Activated CD4-positive, alpha-beta memory T cell treated with anti-CD3 and anti-CD28 coated beads for 36 hours (primary cell): ENCODE results near the gene DNAH2. TPM values are rescaled to one million over a fixed set of nuclear protein-coding genes. Genes with fewer than 3 reads are reported as not detected.

Experiments used
- CTCF ChIA-PET: fragments of 350-600 bp; sonication (Branson Sonifier 250); formaldehyde crosslinking; loops from one replicate; lab custom pipeline; 2021; ENCODE audit warnings: antibody characterized with exemption, inconsistent platforms; lab: Charles Lee
- POLR2A ChIA-PET: fragments of 350-600 bp; sonication (Branson Sonifier 250); formaldehyde crosslinking; loops from one replicate; lab custom pipeline; 2021; ENCODE audit warnings: antibody characterized with exemption; lab: Charles Lee
- DNase-seq: peaks from one replicate; pipeline ENCODE4 v3.0.0-alpha.2; 2020
- H3K27ac Mint-ChIP-seq: one replicate; pipeline ENCODE4 v1.8.0; 2021; ENCODE audit warnings: mixed read lengths
- H3K27me3 Mint-ChIP-seq: one replicate; pipeline ENCODE4 v1.8.0; 2021; ENCODE audit warnings: mixed read lengths
- H3K36me3 Mint-ChIP-seq: one replicate; pipeline ENCODE4 v1.8.0; 2021; ENCODE audit warnings: mixed read lengths
- H3K4me1 Mint-ChIP-seq: one replicate; pipeline ENCODE4 v1.8.0; 2021; ENCODE audit warnings: low read depth, mixed read lengths
- H3K4me3 Mint-ChIP-seq: one replicate; pipeline ENCODE4 v1.8.0; 2021; ENCODE audit warnings: mild to moderate bottlenecking, mixed read lengths
- H3K9me3 Mint-ChIP-seq: one replicate; pipeline ENCODE4 v1.8.0; 2021; ENCODE audit warnings: mixed read lengths
- intact Hi-C: fragments of 100-400 bp; cut with micrococcal nuclease; formaldehyde crosslinking; loops from one replicate; pipeline ENCODE4 v1.15.1; 2023
- total RNA-seq, 2 experiments: library from RNA; stranded (reverse); gene quantifications; one replicate each; pipeline ENCODE4 v1.2.3, GENCODE V29; 2021

DNAH2 gene
- total RNA-seq, 2 experiments from 2014 or later: not detected

DNA sequence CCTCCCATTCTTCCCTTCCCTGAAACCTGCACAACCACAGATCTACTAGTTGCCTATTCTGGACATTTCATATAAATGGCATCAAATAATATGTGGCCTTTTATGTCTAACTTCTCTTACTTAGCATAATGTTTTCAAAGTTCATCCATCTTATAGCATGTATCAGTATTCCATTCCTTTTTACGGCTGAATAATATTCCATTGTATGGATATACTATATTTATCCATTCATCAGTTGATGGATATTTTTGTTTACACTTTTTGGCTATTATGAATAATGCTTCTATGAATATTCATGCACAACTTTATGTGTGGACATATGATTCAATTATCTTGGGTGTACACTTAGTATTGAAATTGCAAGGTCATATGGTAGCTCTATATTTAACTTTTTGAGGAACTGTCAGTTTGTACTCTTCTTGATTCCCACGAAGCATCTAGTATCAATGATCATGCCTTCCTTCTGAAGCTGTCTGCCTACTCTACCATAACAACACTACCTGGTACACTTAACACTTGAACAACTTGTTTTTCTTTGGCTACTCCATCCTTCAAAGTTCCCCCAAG lies 158.3 kb downstream of the DNAH2 start:
- H3K4me1 Mint-ChIP-seq: no peaks in the 10 kb centered on the region
- H3K27ac Mint-ChIP-seq: no peak overlapping the region
- H3K27me3 Mint-ChIP-seq: no peaks in the 10 kb centered on the region
- ChIA-PET POLR2A (interaction anchor here (0.5 kb wide), 1 partner anchor 25 kb away, joined by 3 read pairs; no protein-coding TSS in a partner anchor), CTCF (interaction anchor here (1.0 to 1.1 kb wide), 2 partner anchors 19 to 113 kb away, joined by 3 read pairs; partner anchors contain the start of gene NAA38)
- no peak overlapping the region for H3K4me3 Mint-ChIP-seq
- H3K36me3 Mint-ChIP-seq: peaks cover 9% of the 10 kb centered on the region
- no peak for DNase-seq
- no peaks in the 10 kb centered on the region for H3K9me3 Mint-ChIP-seq
- intact Hi-C loops: no loop called here

DNA sequence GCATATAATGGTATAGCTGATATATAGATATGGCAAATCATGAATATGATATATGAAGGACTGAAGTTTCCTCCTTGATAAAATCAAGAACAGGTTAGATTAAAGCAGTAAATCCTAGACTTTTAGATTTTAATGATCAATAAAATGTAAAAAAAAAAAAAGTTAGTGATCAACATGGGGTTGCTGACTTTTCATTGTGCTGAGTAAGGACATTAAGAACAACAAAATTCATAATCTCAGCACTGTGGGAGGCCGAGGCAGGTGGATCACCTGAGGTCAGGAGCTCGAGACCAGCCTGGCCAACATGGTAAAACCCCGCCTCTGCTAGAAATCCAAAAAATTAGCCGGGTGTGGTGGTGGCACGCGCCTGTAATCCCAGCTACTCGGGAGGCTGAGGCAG lies 160.7 kb downstream of the DNAH2 start:
- H3K27me3 Mint-ChIP-seq: no peaks in the 10 kb centered on the region
- intact Hi-C loops: no loop called here
- H3K9me3 Mint-ChIP-seq: no peaks in the 10 kb centered on the region
- POLR2A ChIA-PET: interaction anchor here (0.5 kb wide), 1 partner anchor 19 kb away, joined by 3 read pairs; no protein-coding TSS in a partner anchor
- no peak overlapping the region for H3K4me3 Mint-ChIP-seq
- H3K27ac Mint-ChIP-seq: no peak overlapping the region
- peaks cover 6% of the 10 kb centered on the region for H3K36me3 Mint-ChIP-seq
- CTCF ChIA-PET: interaction anchor here (0.7 to 2.3 kb wide), 2 partner anchors 11 to 15 kb away, joined by 4 to 9 read pairs; no protein-coding TSS in a partner anchor
- no peak for DNase-seq
- H3K4me1 Mint-ChIP-seq: no peaks in the 10 kb centered on the region

DNA sequence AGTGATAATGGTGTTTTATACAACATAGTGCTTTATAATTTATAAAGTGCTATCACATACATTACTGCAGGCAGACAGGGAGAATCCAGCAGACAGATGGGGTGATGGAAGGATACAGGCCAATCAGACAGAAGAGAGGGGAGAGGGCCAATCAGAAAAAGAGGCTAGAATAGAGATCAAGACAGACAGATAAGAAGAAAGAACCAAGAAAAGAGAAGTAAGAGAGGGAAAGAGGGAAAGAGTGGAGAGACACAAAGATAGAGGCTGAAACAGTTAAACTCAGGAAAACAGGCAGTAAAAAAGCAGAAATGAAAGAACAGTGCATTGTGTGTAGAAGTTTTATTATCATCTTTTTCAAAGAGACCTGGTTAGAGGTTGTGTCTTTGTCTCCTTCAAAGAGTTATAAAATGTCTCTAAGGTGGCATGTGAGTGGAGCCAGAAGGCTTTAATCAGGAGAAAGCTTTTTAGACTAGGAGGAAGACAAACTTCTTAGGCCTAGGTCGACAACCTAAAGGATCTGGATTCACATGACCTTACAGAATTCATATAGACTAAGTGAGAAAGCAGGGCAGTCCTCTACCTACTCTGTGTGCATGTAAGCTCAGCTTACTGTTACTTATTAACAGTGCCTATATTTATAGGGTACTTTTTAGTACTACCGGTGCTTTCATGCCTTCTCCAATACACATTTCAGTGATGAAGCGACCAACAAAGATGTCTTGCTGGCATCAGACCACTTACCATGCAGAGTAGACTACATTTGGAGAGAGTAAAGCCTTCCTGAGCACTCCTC lies 162.7 kb downstream of the DNAH2 start:
- no peak overlapping the region for H3K4me3 Mint-ChIP-seq
- no peaks in the 10 kb centered on the region for H3K27me3 Mint-ChIP-seq
- H3K27ac Mint-ChIP-seq: no peak overlapping the region
- H3K9me3 Mint-ChIP-seq: no peaks in the 10 kb centered on the region
- DNase-seq: no peak
- POLR2A ChIA-PET: no interaction called here
- no peaks in the 10 kb centered on the region for H3K36me3 Mint-ChIP-seq
- CTCF ChIA-PET: interaction anchor here (1.5 kb wide), 1 partner anchor 19 kb away, joined by 3 read pairs; no protein-coding TSS in a partner anchor
- intact Hi-C loops: no loop called here
- H3K4me1 Mint-ChIP-seq: no peaks in the 10 kb centered on the region

DNA sequence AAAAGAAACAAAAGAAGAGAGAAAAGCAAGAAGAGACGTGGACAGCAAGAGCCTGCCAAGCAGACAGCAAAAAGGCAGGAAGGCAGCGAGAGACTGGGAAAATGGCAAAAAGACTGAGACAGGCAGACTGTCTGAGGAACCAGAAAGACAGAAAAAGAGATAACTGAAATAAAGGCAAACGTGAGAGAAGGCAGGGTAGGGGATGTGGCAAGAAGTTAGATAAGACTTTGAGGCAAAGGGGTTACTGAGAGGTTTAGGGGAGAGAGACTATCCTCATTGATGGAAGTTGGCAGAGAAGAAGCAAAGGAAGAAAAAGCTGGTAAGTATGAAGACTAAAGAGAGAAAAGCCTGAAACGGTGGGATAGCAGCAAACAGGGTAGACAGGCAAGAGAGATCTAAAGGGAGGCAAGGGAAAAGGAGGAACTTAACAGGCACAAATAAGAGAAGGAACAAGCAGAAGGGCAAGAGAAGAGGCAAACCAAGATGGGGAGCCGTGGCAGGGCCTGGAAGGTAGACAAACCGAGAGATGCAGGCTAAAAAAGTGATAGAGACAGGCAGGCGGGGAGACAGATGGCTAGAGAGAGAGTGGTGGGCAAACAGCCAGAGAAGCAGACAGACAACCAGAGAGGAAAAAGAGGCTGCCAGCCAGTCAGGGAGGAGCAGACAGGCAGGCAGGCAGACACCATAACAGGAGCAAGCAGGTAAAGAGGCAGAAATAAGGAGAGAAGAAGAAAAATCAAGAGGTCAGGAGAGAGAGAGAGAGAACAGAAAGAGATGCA lies 163.9 kb downstream of the DNAH2 start:
- intact Hi-C loops: no loop called here

GRCh38 chr17:7882068-7882467 lies 164.5 kb downstream of the DNAH2 start:
- Mint-ChIP-seq H3K36me3 (peaks cover 5% of the 10 kb centered on the region), H3K27ac (no peak overlapping the region), H3K9me3 (no peaks in the 10 kb centered on the region), H3K4me1 (no peaks in the 10 kb centered on the region), H3K4me3 (no peak overlapping the region), H3K27me3 (no peaks in the 10 kb centered on the region)
- no peak for DNase-seq
- intact Hi-C loops: no loop called here
- POLR2A ChIA-PET: no interaction called here
- CTCF ChIA-PET: interaction anchor here (1.0 kb wide), 1 partner anchor 108 kb away, joined by 3 read pairs; no protein-coding TSS in a partner anchor

More for the DNA sequence above, 163.9 kb downstream of the DNAH2 start:
- Mint-ChIP-seq H3K4me1 (no peaks in the 10 kb centered on the region), H3K36me3 (peaks cover 5% of the 10 kb centered on the region), H3K9me3 (no peaks in the 10 kb centered on the region), H3K27me3 (no peaks in the 10 kb centered on the region), H3K27ac (no peak overlapping the region), H3K4me3 (no peak overlapping the region)
- ChIA-PET CTCF (no interaction called here), POLR2A (no interaction called here)
- no peak for DNase-seq

DNA sequence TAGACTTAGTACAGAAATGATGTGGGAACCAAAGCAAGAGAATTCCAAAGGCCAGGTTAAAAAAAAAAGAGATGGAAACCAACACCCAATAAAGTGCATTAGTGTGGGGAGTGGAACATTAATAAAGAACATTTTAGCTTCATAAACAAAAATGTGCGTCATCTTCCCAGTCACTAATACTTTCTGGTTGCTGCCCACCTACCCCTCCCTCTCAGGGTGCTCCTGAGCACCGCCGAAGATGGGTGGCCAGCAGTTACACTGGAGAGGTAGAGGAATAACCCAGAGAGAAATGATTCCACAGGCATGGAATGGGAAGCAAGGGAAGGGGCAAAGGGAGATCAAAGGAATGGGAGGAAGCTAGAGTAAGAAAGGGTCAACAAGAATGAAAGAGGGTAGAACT lies 165.1 kb downstream of the DNAH2 start:
- Mint-ChIP-seq H3K4me3 (no peak overlapping the region), H3K4me1 (no peaks in the 10 kb centered on the region), H3K27me3 (no peaks in the 10 kb centered on the region), H3K27ac (no peak overlapping the region), H3K36me3 (peaks cover 5% of the 10 kb centered on the region), H3K9me3 (no peaks in the 10 kb centered on the region)
- CTCF ChIA-PET: interaction anchor here (0.7 to 1.0 kb wide), 4 partner anchors 15 to 556 kb away, joined by 3 to 6 read pairs (median 3); no protein-coding TSS in a partner anchor
- no peak for DNase-seq
- POLR2A ChIA-PET: no interaction called here
- intact Hi-C loops: no loop called here

Other genes starting within 250 kb of the DNAH2 start
- 10 to 100 TPM; 16.5 to 16.7 TPM for gene ZBTB4, start 238.1 kb upstream of the DNAH2 start, total RNA-seq
- not detected for gene SLC35G6, start 236.3 kb upstream of the DNAH2 start, total RNA-seq
- 100 to 1,000 TPM; 180 to 187 TPM for gene POLR2A, start 233.4 kb upstream of the DNAH2 start, total RNA-seq
- 10 to 100 TPM; 19.7 to 22.4 TPM for gene TNFSF12, start 168.7 kb upstream of the DNAH2 start, total RNA-seq
- under 1 TPM; 0.71 to 0.94 TPM for gene TNFSF13, start 159.0 kb upstream of the DNAH2 start, total RNA-seq
- 10 to 100 TPM; 50.8 to 53.2 TPM for gene SENP3, start 155.8 kb upstream of the DNAH2 start, total RNA-seq
- 10 to 100 TPM; 31.5 to 34.1 TPM for gene CD68, start 138.1 kb upstream of the DNAH2 start, total RNA-seq
- 10 to 100 TPM; 52.6 to 52.9 TPM for gene MPDU1, start 133.9 kb upstream of the DNAH2 start, total RNA-seq
- gene SOX15, start 127.7 kb upstream of the DNAH2 start, total RNA-seq: under 1 TPM in 1 of 2 experiments, not detected in 1; 0.29 TPM
- gene FXR2, start 102.8 kb upstream of the DNAH2 start, total RNA-seq: 10 to 100 TPM; 37.5 to 40.1 TPM
- 10 to 100 TPM; 27.4 to 28.2 TPM for gene SAT2, start 89.9 kb upstream of the DNAH2 start, total RNA-seq
- not detected for gene SHBG, start 87.6 kb upstream of the DNAH2 start, total RNA-seq
- gene ATP1B2, start 66.8 kb upstream of the DNAH2 start, total RNA-seq: under 1 TPM; 0.12 to 0.26 TPM
- gene TP53, start 30.3 kb upstream of the DNAH2 start, total RNA-seq: 100 to 1,000 TPM; 123 to 129 TPM
- 10 to 100 TPM; 20.2 to 23.3 TPM for gene WRAP53, start 29.3 kb upstream of the DNAH2 start, total RNA-seq
- not detected for gene EFNB3, start 12.5 kb upstream of the DNAH2 start, total RNA-seq
- gene KDM6B, start 116.5 kb downstream of the DNAH2 start, total RNA-seq: 10 to 100 TPM; 44.1 to 49.6 TPM
- gene TMEM88, start 137.3 kb downstream of the DNAH2 start, total RNA-seq: 1 to 10 TPM; 2.2 to 2.4 TPM
- 10 to 100 TPM; 68.2 to 74.7 TPM for gene NAA38, start 139.8 kb downstream of the DNAH2 start, total RNA-seq
- gene CYB5D1, start 140.3 kb downstream of the DNAH2 start, total RNA-seq: 1 to 10 TPM; 6.0 to 6.9 TPM
- 100 to 1,000 TPM; 120 to 133 TPM for gene CHD3, start 171.0 kb downstream of the DNAH2 start, total RNA-seq
- gene RNF227, start 198.5 kb downstream of the DNAH2 start, total RNA-seq: 1 to 10 TPM; 2.7 to 3.3 TPM
- gene KCNAB3, start 212.1 kb downstream of the DNAH2 start, total RNA-seq: 1 to 10 TPM; 4.9 to 5.3 TPM
- gene TRAPPC1, start 214.2 kb downstream of the DNAH2 start, total RNA-seq: 100 to 1,000 TPM; 197 to 201 TPM
- 10 to 100 TPM; 45.9 to 50.1 TPM for gene CNTROB, start 214.5 kb downstream of the DNAH2 start, total RNA-seq